HG03520 (cell line): ENCODE results near the gene GRIK1.
"Not testable (repeated sequence)": the region's sequence is repeated elsewhere in the genome, so short reads cannot be mapped to it uniquely, and the experiment has no call there.

Experiments used
- ATAC-seq: cut with Tn5 transposase; IDR thresholded peaks from one replicate; pipeline ENCODE4 v1.9.1; 2021; ENCODE audit warnings: mild to moderate bottlenecking, moderate library complexity; ENCODE audit not compliant: unreplicated experiment

The GRIK1 gene

GRCh38 chr21:29626801-29627470 lies 312.9 kb downstream of the GRIK1 start:
- ATAC-seq = no peak

DNA sequence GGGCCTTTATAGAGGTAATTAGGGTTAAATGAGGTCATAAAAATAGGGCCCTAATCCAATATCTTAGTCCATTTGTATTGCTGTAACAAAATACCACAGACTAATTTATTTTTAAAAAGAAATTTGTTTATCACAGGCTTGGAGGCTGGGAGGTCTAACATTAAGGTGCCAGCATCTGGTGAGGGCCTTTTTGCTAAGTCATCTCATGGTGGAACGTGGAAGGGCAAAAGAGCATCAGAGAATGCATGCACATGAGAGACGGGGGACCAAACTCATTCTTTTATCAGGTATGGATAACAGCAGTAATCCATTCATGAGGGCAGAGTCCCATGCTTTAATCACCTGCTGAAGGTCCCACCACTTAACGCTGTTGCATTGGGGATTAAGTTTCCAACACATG lies 313.8 kb downstream of the GRIK1 start:
- no peak for ATAC-seq

GRCh38 chr21:29624776-29625175 lies 315.0 kb downstream of the GRIK1 start:
- ATAC-seq = no peak

- no peak for ATAC-seq
These were observed 318.3 kb downstream of the GRIK1 start for GRCh38 chr21:29621525-29621924.

DNA sequence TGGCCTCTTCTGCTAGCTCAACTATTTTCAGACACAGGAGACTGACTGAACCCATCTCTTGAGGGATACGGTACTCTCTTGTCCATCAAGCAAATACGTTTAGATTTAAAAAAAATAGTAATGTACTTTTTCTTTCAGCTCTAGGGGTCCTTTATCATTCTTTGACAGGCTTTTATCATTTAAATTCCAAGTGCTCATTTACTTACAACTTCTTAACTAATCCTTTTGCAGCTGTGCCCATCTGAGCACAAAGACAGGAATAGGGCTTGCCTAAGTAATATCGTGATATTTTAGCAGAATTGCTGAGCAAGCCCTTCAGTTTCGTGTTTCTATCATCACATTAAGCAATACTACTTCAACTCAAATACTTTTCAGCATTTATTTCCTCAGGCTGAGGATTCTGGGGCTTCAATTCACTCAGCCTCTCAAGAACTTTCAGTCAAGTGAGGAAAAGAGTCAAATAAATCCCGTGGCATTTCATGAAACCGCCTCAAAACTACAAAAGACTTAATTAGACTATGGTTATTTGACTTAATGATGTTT lies 323.5 kb downstream of the GRIK1 start:
- ATAC-seq = no peak

GRCh38 chr21:29613877-29614276 lies 325.9 kb downstream of the GRIK1 start:
- no peak for ATAC-seq

DNA sequence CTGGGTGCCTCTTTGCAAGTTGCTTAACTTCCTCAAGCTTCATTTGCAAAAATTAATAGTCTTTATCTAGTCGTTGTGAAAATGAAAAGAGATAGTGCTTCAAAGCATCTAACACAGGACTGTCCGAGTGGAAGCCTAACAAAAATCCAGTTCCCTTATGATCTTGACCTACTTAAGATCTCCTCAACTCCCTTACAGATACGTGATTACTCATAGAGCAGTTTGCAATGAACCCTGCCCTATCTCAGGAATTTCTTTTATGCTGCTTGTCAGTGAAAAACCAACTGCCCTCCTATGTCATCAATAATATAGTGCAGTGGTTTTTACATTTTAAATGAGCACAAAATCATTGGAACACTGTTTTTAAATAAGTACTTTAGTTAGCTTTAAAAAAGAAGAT lies 326.8 kb downstream of the GRIK1 start:
- ATAC-seq = no peak

- no peak for ATAC-seq
These were observed 328.9 kb downstream of the GRIK1 start for GRCh38 chr21:29610779-29611360.

DNA sequence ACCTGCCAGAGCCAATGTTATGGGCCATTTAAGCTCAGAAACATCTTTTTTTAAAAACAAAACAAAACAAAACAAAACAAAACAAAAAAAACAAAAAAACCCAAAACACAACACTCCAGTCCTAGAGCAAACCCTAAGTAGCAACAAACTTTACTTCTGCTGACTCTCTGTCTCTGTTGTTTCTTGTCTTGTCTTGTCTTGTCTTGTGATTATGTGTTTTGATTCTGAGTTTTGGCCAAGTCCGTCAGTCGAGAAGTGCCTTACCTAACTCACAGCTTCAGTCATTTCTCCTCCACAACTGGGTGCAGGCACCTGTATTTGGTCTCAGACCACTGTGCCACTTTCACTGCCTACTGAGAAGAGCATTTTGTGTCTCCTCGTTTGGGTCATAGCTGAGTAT lies 333.2 kb downstream of the GRIK1 start:
- ATAC-seq = no peak

DNA sequence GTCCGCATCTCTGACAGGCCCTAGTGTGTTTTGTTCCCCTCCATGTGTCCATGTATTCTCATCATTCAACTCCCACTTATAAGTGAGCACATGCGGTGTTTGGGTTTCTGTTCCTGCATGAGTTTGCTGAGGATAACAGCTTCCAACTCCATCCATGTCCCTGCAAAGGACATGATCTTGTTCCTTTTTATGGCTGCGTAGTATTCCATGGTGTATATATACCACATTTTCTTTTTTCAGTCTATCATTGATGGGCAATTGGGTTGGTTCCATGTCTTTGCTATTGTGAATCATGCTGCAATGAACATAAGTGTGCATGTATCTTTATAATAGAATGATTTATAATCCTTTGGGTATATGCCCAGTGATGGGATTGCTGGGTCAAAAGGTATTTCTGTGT lies 334.6 kb downstream of the GRIK1 start:
- ATAC-seq = not testable (repeated sequence)

DNA sequence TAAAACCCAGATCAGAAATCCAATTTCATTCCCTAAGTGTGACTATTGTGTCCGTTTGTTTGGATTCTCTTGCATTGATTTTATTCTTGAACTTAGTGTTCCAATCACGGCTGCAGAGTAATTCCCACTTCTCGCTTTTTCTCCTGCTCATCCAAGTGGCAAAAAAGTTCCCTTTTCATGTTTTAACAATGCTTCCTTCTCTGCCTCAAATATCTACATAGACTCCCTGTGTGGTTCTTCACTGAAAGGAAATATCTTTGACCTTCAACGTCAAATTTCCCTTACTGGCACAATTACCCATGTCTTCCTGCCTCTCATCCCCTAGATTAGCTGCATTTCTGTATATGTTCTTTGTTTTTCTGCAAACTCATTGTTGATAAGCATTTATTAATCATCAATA lies 335.7 kb downstream of the GRIK1 start:
- ATAC-seq = no peak

DNA sequence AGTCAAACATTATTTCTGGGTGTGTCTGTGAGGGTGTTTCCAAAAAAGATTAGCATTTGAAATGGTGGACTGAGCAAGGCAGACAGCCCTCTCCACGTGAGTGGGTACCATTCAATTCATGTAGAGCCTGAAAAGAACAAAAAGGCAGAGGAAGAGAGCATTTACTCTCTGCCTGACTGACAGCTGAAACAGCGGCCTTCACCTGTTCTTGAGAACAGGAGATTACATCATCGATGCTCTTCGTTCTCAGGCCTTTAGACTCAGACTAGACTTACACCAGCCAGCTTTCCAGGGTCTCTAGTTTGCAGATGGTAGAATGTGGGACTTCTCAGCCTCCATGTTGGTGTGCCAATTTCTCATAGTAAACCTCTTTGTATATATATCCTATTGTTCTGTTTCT lies 338.7 kb downstream of the GRIK1 start:
- ATAC-seq = no peak

DNA sequence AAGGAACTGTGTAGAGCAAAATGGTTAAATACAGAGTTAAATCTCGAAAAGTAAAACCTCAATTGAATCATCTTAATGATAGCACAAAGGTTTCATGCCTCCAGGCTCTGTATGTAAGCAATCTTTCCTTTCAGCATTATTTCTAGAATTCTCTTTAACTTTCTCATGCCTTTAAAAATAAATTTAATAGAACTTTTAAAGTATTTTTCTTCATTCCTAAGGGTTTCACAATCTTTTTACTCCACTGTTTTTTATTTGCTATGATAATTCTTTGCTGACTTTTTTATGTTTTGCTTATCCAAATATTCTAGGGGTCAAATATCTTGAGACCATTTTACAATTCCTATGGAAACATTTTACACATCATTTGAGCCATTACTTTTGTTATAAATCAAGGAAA lies 353.1 kb downstream of the GRIK1 start:
- ATAC-seq = no peak

DNA sequence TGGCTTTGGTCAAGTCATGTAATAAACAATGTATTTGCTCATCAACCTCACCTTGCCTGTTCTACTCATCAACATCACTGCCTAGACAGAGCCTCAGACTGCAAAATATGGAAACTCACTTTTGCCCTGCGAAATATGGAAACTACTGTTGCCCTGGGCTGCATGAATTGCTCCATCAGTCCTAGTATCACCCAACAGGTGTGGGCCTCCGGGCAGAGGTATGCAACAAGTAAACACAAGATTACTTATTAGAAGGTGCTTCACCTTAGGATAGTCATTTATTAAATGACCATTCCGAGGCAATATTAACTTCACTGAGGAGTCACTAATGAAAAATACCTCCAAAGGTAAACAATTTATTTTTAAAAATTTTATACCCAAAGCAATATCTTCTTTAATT lies 354.3 kb downstream of the GRIK1 start:
- ATAC-seq = no peak

GRCh38 chr21:29583424-29583924 lies 356.3 kb downstream of the GRIK1 start:
- no peak for ATAC-seq

DNA sequence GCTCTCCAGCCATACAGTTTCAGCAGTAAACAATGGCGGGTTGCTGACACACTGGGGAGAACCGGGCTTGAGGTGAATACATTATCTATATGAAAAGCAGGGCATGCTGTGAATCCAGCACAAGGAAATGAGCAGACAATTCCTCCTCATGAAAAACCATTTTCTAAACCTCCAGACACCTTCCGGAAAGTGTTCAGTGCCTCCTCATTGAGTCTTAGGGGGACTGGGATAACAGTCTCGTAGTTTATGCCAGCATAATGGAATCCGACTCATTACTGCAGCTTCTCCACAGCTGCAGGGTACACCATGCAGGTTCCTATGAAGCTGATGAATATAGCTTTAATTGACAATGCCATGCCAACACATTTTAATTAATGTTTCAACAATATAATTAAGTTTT lies 356.9 kb downstream of the GRIK1 start:
- ATAC-seq = no peak

DNA sequence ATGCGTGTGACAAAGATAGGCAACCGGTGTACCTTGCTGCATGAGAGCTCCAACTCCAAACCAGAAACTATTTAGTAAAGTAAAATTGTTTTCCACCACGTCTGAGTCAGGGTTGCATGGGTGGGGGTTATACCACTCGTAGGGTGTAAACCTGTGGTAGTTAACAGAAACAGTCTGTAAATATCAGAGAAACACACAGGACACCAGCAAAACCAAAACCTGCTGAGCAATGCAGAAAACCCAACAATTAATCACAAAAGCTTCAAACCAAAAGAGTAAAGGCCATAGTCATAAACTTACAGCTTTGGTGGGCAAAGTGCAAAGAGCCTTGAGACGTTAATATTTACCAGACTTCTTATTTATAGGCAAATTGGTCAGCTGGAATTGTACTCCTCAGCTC lies 358.4 kb downstream of the GRIK1 start:
- ATAC-seq = no peak

DNA sequence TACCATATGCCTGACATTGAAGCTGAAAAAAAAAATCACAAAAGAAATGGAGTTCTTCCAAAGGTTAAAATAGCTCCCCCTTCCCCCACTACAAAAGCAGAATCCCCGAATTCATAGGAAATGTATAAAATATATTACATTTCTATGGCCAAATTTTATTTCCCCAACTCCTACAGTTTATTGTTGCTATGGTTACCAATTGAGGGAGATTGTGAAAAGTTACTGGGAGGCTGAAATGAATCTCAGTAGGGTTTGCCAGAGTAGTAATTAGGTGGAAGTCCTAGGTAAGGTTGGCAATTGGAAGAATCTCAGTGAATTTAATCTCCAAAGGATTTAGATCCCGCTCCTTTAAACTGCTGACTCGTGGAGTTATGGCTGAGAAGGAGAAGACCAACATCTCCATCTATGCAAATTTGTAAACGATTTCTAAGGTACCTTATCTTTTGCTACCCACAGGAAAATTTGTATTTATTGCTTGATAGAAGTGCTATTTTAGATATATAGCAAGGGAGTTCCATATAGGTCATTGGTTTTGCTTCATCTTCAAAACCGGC lies 359.0 kb downstream of the GRIK1 start:
- no peak for ATAC-seq

DNA sequence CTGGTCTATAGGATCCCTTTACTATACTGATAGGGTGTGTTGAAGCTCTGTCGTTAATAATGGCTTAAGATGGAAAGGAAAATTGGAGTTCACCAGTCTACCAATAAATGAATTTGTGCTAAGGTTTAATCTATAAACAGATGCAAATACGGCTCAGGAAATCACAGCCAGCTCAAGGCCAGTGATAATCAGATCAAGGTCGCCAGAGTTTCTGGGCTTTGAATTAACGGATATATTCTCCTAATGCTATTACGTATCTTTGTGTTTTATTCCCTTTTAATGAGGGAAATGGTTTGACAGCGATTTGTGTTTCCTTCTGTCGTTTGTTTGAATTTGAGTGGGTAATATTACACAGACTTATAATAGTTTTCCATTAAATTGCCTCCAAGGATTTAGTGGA lies 361.5 kb downstream of the GRIK1 start:
- ATAC-seq = no peak

- no peak for ATAC-seq
These were observed 367.8 kb downstream of the GRIK1 start for GRCh38 chr21:29571949-29572348.

DNA sequence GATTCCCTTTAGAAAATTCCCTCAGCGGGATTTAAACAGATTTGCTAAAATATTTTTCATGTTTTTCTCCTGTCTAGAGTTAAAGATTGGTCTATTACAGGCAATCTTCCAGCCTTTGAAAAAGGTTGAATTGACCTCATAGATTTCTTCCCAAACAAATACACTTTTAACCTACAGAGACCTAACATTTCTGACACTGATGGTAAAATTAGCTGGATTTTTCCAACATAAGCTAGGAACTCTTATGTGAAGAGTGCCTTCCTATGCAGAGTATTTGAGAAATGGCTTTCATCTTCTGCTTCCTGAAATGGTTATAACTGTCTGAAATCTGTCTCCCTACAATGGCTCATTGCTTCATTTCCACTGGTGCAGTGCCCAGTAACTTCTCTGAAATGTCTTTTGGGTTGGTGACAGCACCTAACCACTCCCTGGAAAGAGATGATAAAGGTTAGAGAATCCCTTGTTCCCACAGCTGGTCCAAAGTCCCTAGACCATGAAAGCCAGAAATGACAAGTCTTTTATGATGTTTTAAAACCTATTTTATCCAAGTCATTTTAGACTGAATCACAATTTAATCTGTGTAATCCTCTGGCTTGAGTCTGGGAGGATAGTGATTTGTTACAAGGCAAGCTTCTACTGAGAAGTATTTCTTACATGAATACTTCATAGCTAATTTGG lies 371.6 kb downstream of the GRIK1 start:
- no peak for ATAC-seq
